Fibroblast of lung (primary cell): Measurements from ENCODE around the gene RPUSD4. TPM values are rescaled to one million over a fixed set of nuclear protein-coding genes. Genes with fewer than 3 reads are reported as not detected.
"Not testable (repeated sequence)": the region's sequence is repeated elsewhere in the genome, so short reads cannot be mapped to it uniquely, and the experiment has no call there.

Experiments used
- DNase-seq, 2 donors: peaks; one replicate each; pipeline versions ENCODE4 v3.0.0 to v3.0.0-alpha.2; 2010; ENCODE audit warnings: low read depth in 2 of 2
- H2AFZ ChIP-seq: 2 replicates; pipeline ENCODE4 v1.5.1; 2012; ENCODE audit warnings: low read length, control low read depth, inconsistent platforms
- H3K27ac ChIP-seq: 2 replicates; pipeline ENCODE4 v1.5.1; 2011; ENCODE audit warnings: low read length, control low read depth; ENCODE audit not compliant: insufficient read depth
- H3K27me3 ChIP-seq: 2 replicates; pipeline ENCODE4 v1.5.1; 2011; ENCODE audit warnings: mild to moderate bottlenecking, low read length; ENCODE audit not compliant: control insufficient read depth, insufficient read depth
- H3K36me3 ChIP-seq: 2 replicates; pipeline ENCODE4 v1.5.1; 2011; ENCODE audit warnings: low read length; ENCODE audit not compliant: control insufficient read depth, insufficient read depth
- H3K4me1 ChIP-seq: 2 replicates; pipeline ENCODE4 v1.5.1; 2011; ENCODE audit warnings: low read length; ENCODE audit not compliant: control insufficient read depth, insufficient read depth; ENCODE audit errors: extremely low read depth
- H3K4me2 ChIP-seq: 2 replicates; pipeline ENCODE4 v1.5.1; 2011; ENCODE audit warnings: low read length, control low read depth; ENCODE audit not compliant: insufficient read depth; ENCODE audit errors: extremely low read depth
- H3K4me3 ChIP-seq, 4 experiments: fragments of 200-600 bp in 1 of 4; sonication (generic) in 1 of 4; replicated peaks in 1 of 4; 2 replicates each; pipeline ENCODE4 v1.5.1; 2011 to 2016; ENCODE audit warnings: low read length in 4 of 4, low read depth in 3 of 4, mild to moderate bottlenecking in 3 of 4, control low read depth in 2 of 4, inconsistent platforms in 1 of 4, mixed read lengths in 1 of 4; ENCODE audit not compliant: insufficient read depth in 1 of 4; ENCODE audit errors: control extremely low read depth in 1 of 4
- H3K79me2 ChIP-seq: 2 replicates; pipeline ENCODE4 v1.5.1; 2012; ENCODE audit warnings: mild to moderate bottlenecking, low read length, inconsistent platforms; ENCODE audit not compliant: control insufficient read depth, insufficient read depth
- H3K9ac ChIP-seq: 2 replicates; pipeline ENCODE4 v1.5.1; 2011; ENCODE audit warnings: mild to moderate bottlenecking, low read length, control low read depth; ENCODE audit not compliant: insufficient read depth
- H3K9me3 ChIP-seq: 2 replicates; pipeline ENCODE4 v1.5.1; 2012; ENCODE audit warnings: low read depth, low read length; ENCODE audit not compliant: control insufficient read depth, insufficient read depth
- H4K20me1 ChIP-seq: 2 replicates; pipeline ENCODE4 v1.5.1; 2011; ENCODE audit warnings: low read length; ENCODE audit not compliant: control insufficient read depth, insufficient read depth; ENCODE audit errors: extremely low read depth
- EZH2 ChIP-seq: IDR thresholded peaks from 2 replicates; pipeline ENCODE4 v1.5.1; 2012; ENCODE audit warnings: low read length, control low read depth, mild to moderate bottlenecking; ENCODE audit errors: missing control alignments
- polyA plus RNA-seq, 2 donors: library from polyadenylated mRNA; depleted of rRNA in 1 of 2; stranded (reverse) in 1 of 2; unstranded in 1 of 2; fragments of >200 nt; gene quantifications; 2 replicates each; pipeline ENCODE4 v1.2.1, GENCODE V29; 2011 to 2012; ENCODE audit warnings: missing spikeins in 1 of 2
- total RNA-seq: library from RNA; depleted of rRNA; stranded (reverse); fragments of >200 nt; gene quantifications from 2 replicates; pipeline ENCODE4 v1.2.1, GENCODE V29; 2014
- TF ChIP-seq, protein P1 (sequence below), 2 donors: IDR thresholded peaks in 1 of 2; conservative IDR thresholded peaks in 1 of 2; 1 replicate in 1 of 2; 2 replicates in 1 of 2; pipeline ENCODE4 v1.5.1; 2011 to 2012; ENCODE audit warnings: low read length in 2 of 2, control low read depth in 1 of 2, inconsistent platforms in 1 of 2, low read depth in 1 of 2, mild to moderate bottlenecking in 1 of 2

Gene RPUSD4
- total and polyA plus RNA-seq, 2 donors (not counting 1 experiment from before 2014, with no cell fraction given) = 16.3 to 26.9 TPM

DNA sequence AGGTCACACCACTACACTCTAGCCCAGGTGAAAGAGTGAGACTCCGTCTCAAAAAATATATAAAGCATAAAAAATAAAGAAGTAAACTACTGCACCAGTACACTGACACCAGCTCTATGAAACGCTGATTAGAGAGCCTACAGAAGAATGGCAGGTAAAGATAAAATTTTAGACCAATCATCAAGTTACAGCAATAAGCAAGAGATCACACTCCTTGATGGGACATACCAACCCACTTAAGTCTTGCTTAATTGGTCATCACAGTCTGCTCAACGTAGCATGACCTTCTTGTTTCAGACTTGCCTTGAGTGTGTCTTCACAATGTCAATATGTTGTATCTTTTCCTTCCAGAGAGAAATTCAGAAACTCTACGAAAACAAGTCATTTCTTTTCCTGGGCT, 44.8 kb upstream of the RPUSD4 start:
- no peaks in the 10 kb centered on the region for H3K27me3 ChIP-seq
- H4K20me1 ChIP-seq = no peaks in the 10 kb centered on the region
- no peaks in the 10 kb centered on the region for H3K79me2 ChIP-seq
- no peak overlapping the region for H3K9ac ChIP-seq
- H3K36me3 ChIP-seq = peaks cover 12% of the 10 kb centered on the region
- no peak overlapping the region for H3K4me3 ChIP-seq
- H3K4me2 ChIP-seq = no peak overlapping the region
- no peak overlapping the region for H2AFZ ChIP-seq
- H3K27ac ChIP-seq = no peak overlapping the region
- H3K9me3 ChIP-seq = no peaks in the 10 kb centered on the region
- no peak for DNase-seq
- no peak for TF ChIP-seq EZH2
- TF ChIP-seq, protein P1, sequence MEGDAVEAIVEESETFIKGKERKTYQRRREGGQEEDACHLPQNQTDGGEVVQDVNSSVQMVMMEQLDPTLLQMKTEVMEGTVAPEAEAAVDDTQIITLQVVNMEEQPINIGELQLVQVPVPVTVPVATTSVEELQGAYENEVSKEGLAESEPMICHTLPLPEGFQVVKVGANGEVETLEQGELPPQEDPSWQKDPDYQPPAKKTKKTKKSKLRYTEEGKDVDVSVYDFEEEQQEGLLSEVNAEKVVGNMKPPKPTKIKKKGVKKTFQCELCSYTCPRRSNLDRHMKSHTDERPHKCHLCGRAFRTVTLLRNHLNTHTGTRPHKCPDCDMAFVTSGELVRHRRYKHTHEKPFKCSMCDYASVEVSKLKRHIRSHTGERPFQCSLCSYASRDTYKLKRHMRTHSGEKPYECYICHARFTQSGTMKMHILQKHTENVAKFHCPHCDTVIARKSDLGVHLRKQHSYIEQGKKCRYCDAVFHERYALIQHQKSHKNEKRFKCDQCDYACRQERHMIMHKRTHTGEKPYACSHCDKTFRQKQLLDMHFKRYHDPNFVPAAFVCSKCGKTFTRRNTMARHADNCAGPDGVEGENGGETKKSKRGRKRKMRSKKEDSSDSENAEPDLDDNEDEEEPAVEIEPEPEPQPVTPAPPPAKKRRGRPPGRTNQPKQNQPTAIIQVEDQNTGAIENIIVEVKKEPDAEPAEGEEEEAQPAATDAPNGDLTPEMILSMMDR (conservative IDR thresholded peaks at IDR 0.05 in 1 of 2, IDR thresholded peaks at IDR 0.05 in 1 of 2; ENCODE audit: low read depth in 1 of 2, low read length in 2 of 2) = no peak
- H3K4me1 ChIP-seq = peaks cover 3% of the 10 kb centered on the region

DNA sequence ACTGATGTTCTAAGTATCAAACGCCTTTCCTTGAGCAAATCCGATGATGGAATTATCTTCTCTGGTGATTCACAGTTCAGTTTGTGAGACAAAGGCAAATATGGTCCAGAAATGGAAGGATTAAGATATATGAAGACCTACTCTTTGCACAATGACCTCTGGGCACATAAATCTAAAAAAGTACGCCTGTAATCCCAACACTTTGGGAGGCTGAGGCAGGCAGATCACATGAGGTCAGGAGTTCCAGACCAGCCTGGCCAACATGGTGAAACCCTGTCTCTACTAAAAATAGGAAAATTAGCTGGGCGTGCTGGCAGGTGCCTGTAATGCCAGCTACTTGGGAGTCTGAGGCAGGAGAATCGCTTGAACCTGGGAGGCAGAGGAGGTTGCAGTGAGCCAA, 44.1 kb upstream of the RPUSD4 start:
- not testable (repeated sequence) for H3K79me2 ChIP-seq, H3K36me3 ChIP-seq, H2AFZ ChIP-seq, H3K27me3 ChIP-seq, H3K4me1 ChIP-seq, H3K4me3 ChIP-seq, H4K20me1 ChIP-seq, H3K4me2 ChIP-seq, H3K9me3 ChIP-seq, H3K27ac ChIP-seq, H3K9ac ChIP-seq, DNase-seq

DNA sequence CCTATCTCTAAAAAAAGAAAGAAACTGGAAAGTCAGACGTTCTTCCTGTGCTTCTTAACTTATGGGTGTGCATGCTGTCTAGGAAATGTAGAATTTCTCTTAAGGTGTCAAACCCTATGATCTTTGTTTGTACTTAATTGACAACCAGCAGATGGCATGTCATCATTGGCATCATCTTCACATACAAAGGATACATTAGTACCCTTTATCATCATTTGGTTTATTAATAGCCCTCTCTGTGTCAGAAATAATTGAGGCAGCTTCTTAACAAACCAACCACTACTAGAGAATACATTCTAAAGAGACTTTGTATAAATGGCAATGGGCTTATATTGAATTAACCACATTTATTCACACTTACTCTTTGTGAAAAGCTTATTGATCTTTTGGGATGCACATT, 43.4 kb upstream of the RPUSD4 start:
- H4K20me1 ChIP-seq = no peaks in the 10 kb centered on the region
- peaks cover 8% of the 10 kb centered on the region for H3K36me3 ChIP-seq
- H3K9ac ChIP-seq = no peak overlapping the region
- no peaks in the 10 kb centered on the region for H3K79me2 ChIP-seq
- no peak overlapping the region for H2AFZ ChIP-seq
- H3K27ac ChIP-seq = no peak overlapping the region
- no peak for DNase-seq
- TF ChIP-seq, protein P1 (conservative IDR thresholded peaks at IDR 0.05 in 1 of 2, IDR thresholded peaks at IDR 0.05 in 1 of 2; ENCODE audit: low read depth in 1 of 2, low read length in 2 of 2) = no peak
- no peak for TF ChIP-seq EZH2
- H3K27me3 ChIP-seq = no peaks in the 10 kb centered on the region
- no peak overlapping the region for H3K4me2 ChIP-seq
- H3K9me3 ChIP-seq = no peaks in the 10 kb centered on the region
- H3K4me3 ChIP-seq = no peak overlapping the region
- peaks cover 3% of the 10 kb centered on the region for H3K4me1 ChIP-seq
